KMS-11 (cell line): ENCODE results near the gene GPATCH11.

Source experiments
- H2AFZ ChIP-seq: fragments of 200-600 bp; sonication (generic); 2 replicates; pipeline ENCODE4 v1.6.1; 2016; ENCODE audit warnings: antibody characterized with exemption, mixed run types, low read depth
- H3K27ac ChIP-seq: fragments of 200-600 bp; sonication (generic); 2 replicates; pipeline ENCODE4 v1.6.1; 2016; ENCODE audit warnings: mild to moderate bottlenecking, mixed run types
- H3K27me3 ChIP-seq: fragments of 200-600 bp; sonication (generic); 2 replicates; pipeline ENCODE4 v1.6.1; 2017; ENCODE audit warnings: mild to moderate bottlenecking, low read depth, mixed run types, moderate library complexity; ENCODE audit not compliant: insufficient read depth
- H3K36me3 ChIP-seq: fragments of 200-600 bp; sonication (generic); 2 replicates; pipeline ENCODE4 v1.6.1; 2017; ENCODE audit warnings: mild to moderate bottlenecking, mixed run types; ENCODE audit not compliant: insufficient read depth
- H3K4me1 ChIP-seq: fragments of 200-600 bp; sonication (generic); 2 replicates; pipeline ENCODE4 v1.6.1; 2016; ENCODE audit warnings: mild to moderate bottlenecking, low read depth, mixed run types; ENCODE audit not compliant: poor library complexity, severe bottlenecking
- H3K4me2 ChIP-seq: fragments of 200-600 bp; sonication (generic); 2 replicates; pipeline ENCODE4 v1.7.0; 2016; ENCODE audit warnings: mild to moderate bottlenecking, mixed run types
- H3K4me3 ChIP-seq: fragments of 200-600 bp; sonication (generic); IDR thresholded peaks from 2 replicates; pipeline ENCODE4 v1.6.1; 2017; ENCODE audit warnings: low read depth, low read length, mixed read lengths; ENCODE audit not compliant: insufficient read depth
- H3K79me2 ChIP-seq: fragments of 200-600 bp; sonication (generic); 2 replicates; pipeline ENCODE4 v1.6.1; 2016; ENCODE audit warnings: low read depth, mixed run types; ENCODE audit not compliant: insufficient read depth
- H3K9ac ChIP-seq: fragments of 200-600 bp; sonication (generic); 2 replicates; pipeline ENCODE4 v1.6.1; 2016; ENCODE audit warnings: mild to moderate bottlenecking, mixed run types
- H4K20me1 ChIP-seq: fragments of 200-600 bp; sonication (generic); 2 replicates; pipeline ENCODE4 v1.6.1; 2016; ENCODE audit warnings: mild to moderate bottlenecking, mixed run types; ENCODE audit not compliant: insufficient read depth
- CTCF ChIP-seq: fragments of 200-600 bp; sonication (generic); conservative IDR thresholded peaks from 2 replicates; pipeline ENCODE4 v1.6.1; 2017; ENCODE audit warnings: low read depth, mild to moderate bottlenecking, antibody characterized with exemption, low read length, moderate library complexity, mixed read lengths

The GPATCH11 gene

GRCh38 chr2:37096568-37096967 lies 12.2 kb downstream of the GPATCH11 start:
- Histone ChIP-seq H3K4me2 (no peak overlapping the region), H3K79me2 (no peaks in the 10 kb centered on the region), H3K4me1 (peaks cover 45% of the 10 kb centered on the region), H3K36me3 (peaks cover 18% of the 10 kb centered on the region; the same call in 1 of the 2 replicates), H3K27me3 (no peaks in the 10 kb centered on the region), H2AFZ (no peak overlapping the region), H3K4me3 (no peak overlapping the region), H3K27ac (no peak overlapping the region), H4K20me1 (no peaks in the 10 kb centered on the region), H3K9ac (no peak overlapping the region)
- TF ChIP-seq CTCF: no peak

- Histone ChIP-seq H3K27me3 (no peaks in the 10 kb centered on the region), H4K20me1 (no peaks in the 10 kb centered on the region), H2AFZ (no peak overlapping the region), H3K9ac (no peak overlapping the region), H3K36me3 (peaks cover 14% of the 10 kb centered on the region; the same call in 1 of the 2 replicates), H3K27ac (no peak overlapping the region), H3K79me2 (no peaks in the 10 kb centered on the region), H3K4me2 (peak overlapping the region; percentile 34), H3K4me3 (peak overlapping the region; percentile 47), H3K4me1 (peaks cover 25% of the 10 kb centered on the region)
- no peak for TF ChIP-seq CTCF
Measured at GRCh38 chr2:37098416-37099118, 14.2 kb downstream of the GPATCH11 start.

- Histone ChIP-seq H4K20me1 (no peaks in the 10 kb centered on the region), H3K36me3 (peaks cover 6% of the 10 kb centered on the region; the same call in 1 of the 2 replicates), H3K27me3 (no peaks in the 10 kb centered on the region), H3K4me2 (no peak overlapping the region), H3K4me3 (no peak overlapping the region), H3K9ac (no peak overlapping the region), H3K79me2 (no peaks in the 10 kb centered on the region), H3K4me1 (peaks cover 22% of the 10 kb centered on the region), H2AFZ (no peak overlapping the region), H3K27ac (no peak overlapping the region)
- no peak for TF ChIP-seq CTCF
Measured at GRCh38 chr2:37100054-37100453, 15.7 kb downstream of the GPATCH11 start.

- no peaks in the 10 kb centered on the region for H3K79me2 ChIP-seq
- no peak overlapping the region for H3K9ac ChIP-seq
- H2AFZ ChIP-seq: no peak overlapping the region
- no peak for TF ChIP-seq CTCF
- no peak overlapping the region for H3K4me3 ChIP-seq
- H3K4me1 ChIP-seq: peaks cover 22% of the 10 kb centered on the region
- H3K27ac ChIP-seq: no peak overlapping the region
- H4K20me1 ChIP-seq: no peaks in the 10 kb centered on the region
- H3K27me3 ChIP-seq: no peaks in the 10 kb centered on the region
- no peak overlapping the region for H3K4me2 ChIP-seq
- peaks cover 7% of the 10 kb centered on the region; the same call in 1 of the 2 replicates for H3K36me3 ChIP-seq
Measured at GRCh38 chr2:37102588-37102987, 18.3 kb downstream of the GPATCH11 start.
